ENCODE data around the gene HBZ.
"Not testable (repeated sequence)": the region's sequence is repeated elsewhere in the genome, so short reads cannot be mapped to it uniquely, and the experiment has no call there.

Gene HBZ

GRCh38 chr16:165539-166374, 13.3 kb downstream of the HBZ start, which contains the start of gene HBM:
TSS of gene HBM (plus strand) at chr16:165978. CDS start at chr16:165998, 20 bp downstream.
- peak in 1 of 2 experiments; percentile 44 for DNase-seq

- no peak for DNase-seq
These were observed 14.1 kb downstream of the HBZ start for GRCh38 chr16:166375-167121.

GRCh38 chr16:167122-167690, 14.8 kb downstream of the HBZ start:
- DNase-seq: no peak

GRCh38 chr16:168424-168823, 16.0 kb downstream of the HBZ start:
- DNase-seq: no peak

- DNase-seq: no peak
These were observed 16.6 kb downstream of the HBZ start for GRCh38 chr16:169014-169413.

GRCh38 chr16:170088-170507, 17.7 kb downstream of the HBZ start:
- DNase-seq: not testable (repeated sequence)

GRCh38 chr16:170788-171187, 18.3 kb downstream of the HBZ start:
- no peak for DNase-seq

GRCh38 chr16:172374-172941, 20.0 kb downstream of the HBZ start, which contains the start of gene HBA2:
TSS of gene HBA2 (plus strand) at chr16:172876. CDS start at chr16:172913, 37 bp downstream.
- not testable (repeated sequence) for DNase-seq

- not testable (repeated sequence) for DNase-seq
These were observed 20.9 kb downstream of the HBZ start for GRCh38 chr16:173211-173854.

GRCh38 chr16:173928-174769, 21.7 kb downstream of the HBZ start:
- not testable (repeated sequence) for DNase-seq

- DNase-seq: no peak
These were observed 22.8 kb downstream of the HBZ start for GRCh38 chr16:175011-175949.

GRCh38 chr16:176006-176405, 23.6 kb downstream of the HBZ start:
- not testable (repeated sequence) for DNase-seq

- not testable (repeated sequence) for DNase-seq
These were observed 24.3 kb downstream of the HBZ start, which contains the start of gene HBA1 for GRCh38 chr16:176477-177382. TSS of gene HBA1 (plus strand) at chr16:176680. CDS start at chr16:176717, 37 bp downstream.

GRCh38 chr16:177394-177822, 25.0 kb downstream of the HBZ start:
- DNase-seq: no peak

- DNase-seq: no peak
These were observed 25.7 kb downstream of the HBZ start for GRCh38 chr16:177981-178667.

GRCh38 chr16:178668-179015, 26.2 kb downstream of the HBZ start:
- no peak for DNase-seq

GRCh38 chr16:179211-180092, 27.0 kb downstream of the HBZ start:
- no peak for DNase-seq
